Neural cell (in vitro differentiated cells): ENCODE results near the gene KIRREL3.

Experiments
- EP300 ChIP-seq: fragments of 450-650 bp; conservative IDR thresholded peaks from 2 replicates; pipeline ENCODE4 v1.6.1; 2014; ENCODE audit warnings: antibody characterized with exemption, mild to moderate bottlenecking, moderate library complexity; ENCODE audit not compliant: poor library complexity, severe bottlenecking
- POLR2AphosphoS5 ChIP-seq: IDR thresholded peaks from 2 replicates; pipeline ENCODE4 v1.6.1; 2012
- TAF1 ChIP-seq: IDR thresholded peaks from 2 replicates; pipeline ENCODE4 v1.6.1; 2012; ENCODE audit warnings: low read depth
- TF ChIP-seq, protein P1 (sequence below): fragments of 450-650 bp; IDR thresholded peaks from 2 replicates; pipeline ENCODE4 v1.5.1; 2014; ENCODE audit warnings: antibody characterized with exemption, mild to moderate bottlenecking, moderate library complexity; ENCODE audit not compliant: poor library complexity, severe bottlenecking

DNA sequence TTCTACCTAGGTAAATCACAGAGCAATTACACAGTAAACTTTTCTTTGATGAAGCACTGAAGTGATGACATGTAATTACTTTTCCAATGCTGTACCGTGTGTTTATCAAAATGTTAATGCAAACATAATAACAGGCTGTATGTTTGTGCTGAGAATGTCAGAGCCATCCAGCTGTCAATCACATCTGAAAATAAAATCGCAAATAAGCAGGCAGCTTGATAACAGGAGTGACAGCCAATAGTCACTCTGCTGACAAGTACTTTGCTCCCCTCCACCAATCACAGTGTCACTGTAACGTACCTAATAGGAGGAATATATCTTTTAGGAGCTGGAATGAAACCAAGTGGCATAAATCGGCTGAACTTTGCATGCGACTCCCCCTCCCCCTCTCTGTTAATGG is 119.7 kb downstream of the KIRREL3 start:
- TF ChIP-seq EP300 (peak; percentile 93), POLR2AphosphoS5 (peak; percentile 47), TAF1 (no peak)
- TF ChIP-seq, protein P1, sequence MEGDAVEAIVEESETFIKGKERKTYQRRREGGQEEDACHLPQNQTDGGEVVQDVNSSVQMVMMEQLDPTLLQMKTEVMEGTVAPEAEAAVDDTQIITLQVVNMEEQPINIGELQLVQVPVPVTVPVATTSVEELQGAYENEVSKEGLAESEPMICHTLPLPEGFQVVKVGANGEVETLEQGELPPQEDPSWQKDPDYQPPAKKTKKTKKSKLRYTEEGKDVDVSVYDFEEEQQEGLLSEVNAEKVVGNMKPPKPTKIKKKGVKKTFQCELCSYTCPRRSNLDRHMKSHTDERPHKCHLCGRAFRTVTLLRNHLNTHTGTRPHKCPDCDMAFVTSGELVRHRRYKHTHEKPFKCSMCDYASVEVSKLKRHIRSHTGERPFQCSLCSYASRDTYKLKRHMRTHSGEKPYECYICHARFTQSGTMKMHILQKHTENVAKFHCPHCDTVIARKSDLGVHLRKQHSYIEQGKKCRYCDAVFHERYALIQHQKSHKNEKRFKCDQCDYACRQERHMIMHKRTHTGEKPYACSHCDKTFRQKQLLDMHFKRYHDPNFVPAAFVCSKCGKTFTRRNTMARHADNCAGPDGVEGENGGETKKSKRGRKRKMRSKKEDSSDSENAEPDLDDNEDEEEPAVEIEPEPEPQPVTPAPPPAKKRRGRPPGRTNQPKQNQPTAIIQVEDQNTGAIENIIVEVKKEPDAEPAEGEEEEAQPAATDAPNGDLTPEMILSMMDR, result no peak
